PC-3 (cell line): ENCODE data around the gene RAB40C. TPM values are rescaled to one million over a fixed set of nuclear protein-coding genes. Genes with fewer than 3 reads are reported as not detected.

Experiments used
- ATAC-seq: fragments of 200-7000 bp; cut with Tn5 transposase; 2 replicates; pipeline ENCODE4 v1.9.1; 2020; ENCODE audit warnings: mild to moderate bottlenecking, moderate library complexity
- BruUV-seq: library from RNA; stranded (reverse); fragments of 400-500 nt; replicated peaks from 2 replicates; lab custom pipeline; 2021; lab: Mats Ljungman, UMichigan
- CTCF ChIA-PET: fragments of 300-600 bp; sonication (Branson Sonifier 250); formaldehyde crosslinking; loops from one replicate; lab custom pipeline; 2022; ENCODE audit warnings: antibody characterized with exemption; lab: Charles Lee
- POLR2A ChIA-PET: fragments of 300-600 bp; sonication (Branson Sonifier 250); formaldehyde crosslinking; loops from one replicate; lab custom pipeline; 2022; ENCODE audit warnings: antibody characterized with exemption; ENCODE audit not compliant: unreplicated experiment; lab: Charles Lee
- DNase-seq: peaks from one replicate; pipeline ENCODE4 v3.0.0-alpha.2; 2015
- H2AFZ ChIP-seq: fragments of 300-600 bp; sonication (generic); 2 replicates; pipeline ENCODE4 v1.6.0; 2016; ENCODE audit warnings: antibody characterized with exemption, low read length
- H3F3A ChIP-seq: fragments of 300-600 bp; sonication (generic); one replicate; pipeline ENCODE4 v1.6.0; 2017; ENCODE audit warnings: antibody characterized with exemption, low read length, control low read depth, mild to moderate bottlenecking; ENCODE audit not compliant: unreplicated experiment
- H3K27ac ChIP-seq: fragments of 300-600 bp; sonication (generic); 2 replicates; pipeline ENCODE4 v1.5.1; 2016; ENCODE audit warnings: mild to moderate bottlenecking, low read length
- H3K27me3 ChIP-seq: fragments of 300-600 bp; sonication (generic); 2 replicates; pipeline ENCODE4 v1.6.1; 2016; ENCODE audit warnings: low read length, mixed read lengths
- H3K36me3 ChIP-seq: fragments of 300-600 bp; sonication (generic); 2 replicates; pipeline ENCODE4 v1.6.1; 2016; ENCODE audit warnings: low read depth, mixed run types, low read length, mixed read lengths
- H3K4me1 ChIP-seq: fragments of 300-600 bp; sonication (generic); 2 replicates; pipeline ENCODE4 v1.5.1; 2016; ENCODE audit warnings: low read length; ENCODE audit not compliant: insufficient read depth
- H3K4me2 ChIP-seq: fragments of 300-600 bp; sonication (generic); 2 replicates; pipeline ENCODE4 v1.6.0; 2016; ENCODE audit warnings: low read length
- H3K4me3 ChIP-seq: fragments of 300-600 bp; sonication (generic); 2 replicates; pipeline ENCODE4 v1.5.1; 2016; ENCODE audit warnings: mild to moderate bottlenecking, low read length, mixed read lengths
- H3K79me2 ChIP-seq: fragments of 300-600 bp; sonication (generic); 2 replicates; pipeline ENCODE4 v1.6.1; 2017; ENCODE audit warnings: low read length, mixed read lengths
- H3K9ac ChIP-seq: fragments of 300-600 bp; sonication (generic); 2 replicates; pipeline ENCODE4 v1.6.0; 2016; ENCODE audit warnings: mild to moderate bottlenecking, low read length
- H3K9me2 ChIP-seq: fragments of 300-600 bp; sonication (generic); replicated peaks from 2 replicates; pipeline ENCODE4 v1.6.1; 2016; ENCODE audit warnings: mixed run types, low read length, mixed read lengths
- H3K9me3 ChIP-seq: fragments of 300-600 bp; sonication (generic); 2 replicates; pipeline ENCODE4 v1.6.1; 2016; ENCODE audit warnings: low read length, mixed read lengths
- H4K20me1 ChIP-seq: fragments of 300-600 bp; sonication (generic); 2 replicates; pipeline ENCODE4 v1.6.1; 2016; ENCODE audit warnings: low read length, mixed read lengths
- CTCF ChIP-seq: fragments of 300-600 bp; sonication (generic); conservative IDR thresholded peaks from 2 replicates; pipeline ENCODE4 v1.5.1; 2017; ENCODE audit warnings: antibody characterized with exemption, low read depth, mild to moderate bottlenecking, low read length
- EZH2 ChIP-seq: fragments of 300-600 bp; sonication (generic); IDR thresholded peaks from one replicate; pipeline ENCODE4 v1.6.1; 2017; ENCODE audit warnings: antibody characterized with exemption, mild to moderate bottlenecking, low read length; ENCODE audit not compliant: unreplicated experiment
- EZH2phosphoT487 ChIP-seq: fragments of 300-600 bp; sonication (generic); IDR thresholded peaks from 2 replicates; pipeline ENCODE4 v1.6.1; 2018; ENCODE audit warnings: mild to moderate bottlenecking, antibody characterized with exemption, low read length, borderline replicate concordance
- intact Hi-C: fragments of 100-400 bp; cut with micrococcal nuclease; formaldehyde crosslinking; loops from 2 replicates; pipeline ENCODE4 v1.9.0; 2023
- total RNA-seq: library from RNA; depleted of rRNA; stranded (reverse); fragments of >200 nt; gene quantifications from 2 replicates; pipeline ENCODE4 v1.2.3, GENCODE V29; 2014

Gene RAB40C
- total RNA-seq, 1 experiment from 2014 or later, result 19.5 TPM

- TF ChIP-seq EZH2phosphoT487 (no peak), EZH2 (no peak), CTCF (no peak)
- no peaks in the 10 kb centered on the region for H3K27me3 ChIP-seq
- peak within 1 kb of the TSS; percentile 62 for H3K4me3 ChIP-seq
- BruUV-seq, result no TSS peak
- H3K9ac ChIP-seq, result peak within 1 kb of the TSS; percentile 83
- peak within 1 kb of the TSS; percentile 81 for H3K4me2 ChIP-seq
- CTCF ChIA-PET, result no interaction called here
- ATAC-seq (peak; percentile 75), DNase-seq (peak; percentile 69)
- H3K36me3 ChIP-seq, result no peaks in the 10 kb centered on the region
- H2AFZ ChIP-seq, result peak within 1 kb of the TSS; percentile 73
- intact Hi-C loops, result no loop called here
- peak within 1 kb of the TSS; percentile 40 for H3K27ac ChIP-seq
- POLR2A ChIA-PET, result no interaction called here
- H3K4me1 ChIP-seq, result peaks cover 33% of the 10 kb centered on the region
- no peaks in the 10 kb centered on the region for H3F3A ChIP-seq
- H4K20me1 ChIP-seq, result no peaks in the 10 kb centered on the region
- no peaks in the 10 kb centered on the region for H3K9me3 ChIP-seq
- no peaks in the 10 kb centered on the region for H3K9me2 ChIP-seq
- H3K79me2 ChIP-seq, result peaks cover 24% of the 10 kb centered on the region
Observed at GRCh38 chr16:648781-649589, 59.1 kb downstream of the RAB40C start, which contains the start of gene WDR90. Gene WDR90, plus strand, starts transcription at chr16:649365. Its CDS starts 52 bp downstream, at chr16:649417.

- peak overlapping the region; percentile 62 for H3K4me3 ChIP-seq
- no peaks in the 10 kb centered on the region for H4K20me1 ChIP-seq
- H3K27ac ChIP-seq, result 0 out of 2 replicates have a peak overlapping the region, but pooled peaks have one; percentile 23
- peak overlapping the region; percentile 83 for H3K9ac ChIP-seq
- ATAC-seq (peak; percentile 32), DNase-seq (no peak)
- H3K27me3 ChIP-seq, result no peaks in the 10 kb centered on the region
- H3K9me2 ChIP-seq, result no peaks in the 10 kb centered on the region
- peaks cover 18% of the 10 kb centered on the region for H3K79me2 ChIP-seq
- no TSS peak for BruUV-seq
- ChIA-PET CTCF (no interaction called here), POLR2A (no interaction called here)
- no peaks in the 10 kb centered on the region for H3K36me3 ChIP-seq
- H3F3A ChIP-seq, result no peaks in the 10 kb centered on the region
- H3K9me3 ChIP-seq, result no peaks in the 10 kb centered on the region
- peaks cover 28% of the 10 kb centered on the region for H3K4me1 ChIP-seq
- H3K4me2 ChIP-seq, result peak overlapping the region; percentile 81
- TF ChIP-seq EZH2 (no peak), EZH2phosphoT487 (no peak), CTCF (no peak)
- intact Hi-C loops, result no loop called here
- H2AFZ ChIP-seq, result peak overlapping the region; percentile 73
Observed at GRCh38 chr16:649631-650030, 59.8 kb downstream of the RAB40C start.

GRCh38 chr16:651844-652243 lies 62.0 kb downstream of the RAB40C start:
- Histone ChIP-seq H3K9ac (no peak overlapping the region), H3K4me2 (no peak overlapping the region), H4K20me1 (no peaks in the 10 kb centered on the region), H3K27ac (no peak overlapping the region), H3K9me2 (no peaks in the 10 kb centered on the region), H3K4me3 (no peak overlapping the region), H3K79me2 (no peaks in the 10 kb centered on the region), H3K27me3 (no peaks in the 10 kb centered on the region), H3F3A (no peaks in the 10 kb centered on the region), H3K36me3 (no peaks in the 10 kb centered on the region), H2AFZ (no peak overlapping the region), H3K9me3 (no peaks in the 10 kb centered on the region), H3K4me1 (peaks cover 11% of the 10 kb centered on the region)
- DNase-seq (no peak), ATAC-seq (no peak)
- TF ChIP-seq EZH2, result no peak
- no peak for TF ChIP-seq CTCF
- no peak for TF ChIP-seq EZH2phosphoT487
- BruUV-seq, result no TSS peak
- ChIA-PET CTCF (no interaction called here), POLR2A (no interaction called here)
- intact Hi-C loops, result no loop called here
